GM18867 (cell line): ENCODE data around the gene MSANTD4.
A peak's percentile ranks its signal among the peaks of the same experiment; 100 is the strongest.
"Not testable (repeated sequence)": the region's sequence is repeated elsewhere in the genome, so short reads cannot be mapped to it uniquely, and the experiment has no call there.

ENCODE experiments used
- ATAC-seq: cut with Tn5 transposase; IDR thresholded peaks from one replicate; pipeline ENCODE4 v1.9.1; 2021; ENCODE audit warnings: mild to moderate bottlenecking, moderate library complexity; ENCODE audit not compliant: unreplicated experiment

MSANTD4 gene

GRCh38 chr11:106014620-106015019, 7.4 kb downstream of the MSANTD4 start:
- ATAC-seq: no peak

- no peak for ATAC-seq
Observed at GRCh38 chr11:106014035-106014434, 8.0 kb downstream of the MSANTD4 start.

GRCh38 chr11:106012744-106013143, 9.3 kb downstream of the MSANTD4 start:
- no peak for ATAC-seq

GRCh38 chr11:106011481-106011880, 10.6 kb downstream of the MSANTD4 start:
- no peak for ATAC-seq

GRCh38 chr11:106003094-106003493, 18.9 kb downstream of the MSANTD4 start:
- ATAC-seq: not testable (repeated sequence)

- ATAC-seq: peak; percentile 51
Observed at GRCh38 chr11:106001304-106002012, 20.6 kb downstream of the MSANTD4 start.

GRCh38 chr11:105991888-105992287, 30.2 kb downstream of the MSANTD4 start:
- ATAC-seq: no peak

- no peak for ATAC-seq
Observed at GRCh38 chr11:105989124-105989523, 32.9 kb downstream of the MSANTD4 start.

- no peak for ATAC-seq
Observed at GRCh38 chr11:105988197-105988596, 33.8 kb downstream of the MSANTD4 start.

GRCh38 chr11:105986554-105986953, 35.5 kb downstream of the MSANTD4 start:
- peak; percentile 43 for ATAC-seq

- no peak for ATAC-seq
Observed at GRCh38 chr11:105979997-105980703, 41.9 kb downstream of the MSANTD4 start.

- ATAC-seq: no peak
Observed at GRCh38 chr11:105975128-105975527, 46.9 kb downstream of the MSANTD4 start.

- no peak for ATAC-seq
Observed at GRCh38 chr11:105969756-105970155, 52.3 kb downstream of the MSANTD4 start.

GRCh38 chr11:105968021-105968697, 53.9 kb downstream of the MSANTD4 start:
- no peak for ATAC-seq

- ATAC-seq: no peak
Observed at GRCh38 chr11:105960252-105961245, 61.5 kb downstream of the MSANTD4 start.
